AG10803 (cell line): ENCODE measurements around the gene MAP3K15.

Experiments
- DNase-seq: peaks from one replicate; pipeline ENCODE4 v3.0.0; 2010; ENCODE audit warnings: low read depth
- H3K4me3 ChIP-seq: 2 replicates; pipeline ENCODE4 v1.5.1; 2011; ENCODE audit warnings: mild to moderate bottlenecking, low read length, control low read depth
- CTCF ChIP-seq: conservative IDR thresholded peaks from 2 replicates; pipeline ENCODE4 v1.5.1; 2011; ENCODE audit warnings: mild to moderate bottlenecking, low read length, control low read depth, inconsistent platforms

The MAP3K15 gene, protein sequence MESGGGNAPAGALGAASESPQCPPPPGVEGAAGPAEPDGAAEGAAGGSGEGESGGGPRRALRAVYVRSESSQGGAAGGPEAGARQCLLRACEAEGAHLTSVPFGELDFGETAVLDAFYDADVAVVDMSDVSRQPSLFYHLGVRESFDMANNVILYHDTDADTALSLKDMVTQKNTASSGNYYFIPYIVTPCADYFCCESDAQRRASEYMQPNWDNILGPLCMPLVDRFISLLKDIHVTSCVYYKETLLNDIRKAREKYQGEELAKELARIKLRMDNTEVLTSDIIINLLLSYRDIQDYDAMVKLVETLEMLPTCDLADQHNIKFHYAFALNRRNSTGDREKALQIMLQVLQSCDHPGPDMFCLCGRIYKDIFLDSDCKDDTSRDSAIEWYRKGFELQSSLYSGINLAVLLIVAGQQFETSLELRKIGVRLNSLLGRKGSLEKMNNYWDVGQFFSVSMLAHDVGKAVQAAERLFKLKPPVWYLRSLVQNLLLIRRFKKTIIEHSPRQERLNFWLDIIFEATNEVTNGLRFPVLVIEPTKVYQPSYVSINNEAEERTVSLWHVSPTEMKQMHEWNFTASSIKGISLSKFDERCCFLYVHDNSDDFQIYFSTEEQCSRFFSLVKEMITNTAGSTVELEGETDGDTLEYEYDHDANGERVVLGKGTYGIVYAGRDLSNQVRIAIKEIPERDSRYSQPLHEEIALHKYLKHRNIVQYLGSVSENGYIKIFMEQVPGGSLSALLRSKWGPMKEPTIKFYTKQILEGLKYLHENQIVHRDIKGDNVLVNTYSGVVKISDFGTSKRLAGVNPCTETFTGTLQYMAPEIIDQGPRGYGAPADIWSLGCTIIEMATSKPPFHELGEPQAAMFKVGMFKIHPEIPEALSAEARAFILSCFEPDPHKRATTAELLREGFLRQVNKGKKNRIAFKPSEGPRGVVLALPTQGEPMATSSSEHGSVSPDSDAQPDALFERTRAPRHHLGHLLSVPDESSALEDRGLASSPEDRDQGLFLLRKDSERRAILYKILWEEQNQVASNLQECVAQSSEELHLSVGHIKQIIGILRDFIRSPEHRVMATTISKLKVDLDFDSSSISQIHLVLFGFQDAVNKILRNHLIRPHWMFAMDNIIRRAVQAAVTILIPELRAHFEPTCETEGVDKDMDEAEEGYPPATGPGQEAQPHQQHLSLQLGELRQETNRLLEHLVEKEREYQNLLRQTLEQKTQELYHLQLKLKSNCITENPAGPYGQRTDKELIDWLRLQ (N-terminal part only)

DNA sequence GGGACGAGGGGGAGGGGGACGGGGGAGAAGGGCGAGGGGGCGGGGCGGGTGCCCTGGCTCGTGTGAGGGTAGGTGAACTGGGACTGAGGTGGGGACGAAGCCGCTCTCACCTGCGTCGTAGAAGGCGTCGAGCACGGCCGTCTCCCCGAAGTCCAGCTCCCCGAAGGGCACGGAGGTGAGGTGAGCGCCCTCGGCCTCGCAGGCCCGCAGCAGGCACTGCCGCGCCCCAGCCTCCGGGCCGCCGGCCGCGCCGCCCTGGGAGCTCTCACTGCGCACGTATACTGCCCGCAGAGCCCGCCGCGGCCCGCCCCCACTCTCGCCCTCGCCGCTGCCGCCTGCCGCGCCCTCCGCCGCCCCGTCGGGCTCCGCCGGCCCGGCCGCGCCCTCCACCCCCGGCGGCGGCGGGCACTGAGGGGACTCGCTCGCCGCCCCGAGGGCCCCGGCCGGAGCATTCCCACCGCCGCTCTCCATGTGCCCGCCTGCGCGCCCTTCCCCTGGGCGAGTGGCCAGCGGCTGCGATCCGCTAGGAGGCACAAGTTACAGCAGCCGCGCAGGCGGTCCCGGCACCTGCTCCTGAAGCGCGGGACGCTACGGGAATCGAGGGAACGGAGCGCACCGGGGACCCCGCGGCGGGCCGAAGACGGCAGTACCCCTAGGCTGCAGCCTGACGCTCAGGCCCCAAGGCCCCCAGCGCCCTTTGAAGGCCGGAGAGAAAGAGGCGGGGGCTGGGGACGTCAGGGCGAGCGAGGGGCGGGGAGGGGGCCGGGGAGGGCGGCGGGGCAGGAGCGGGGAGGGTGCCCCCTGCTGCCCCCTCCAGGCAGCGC is at the start of gene MAP3K15:
MAP3K15 (minus strand) TSS at position 718 of the 824 bp plus-strand sequence; CDS start at position 471, 247 bp downstream.
- peak; percentile 1 for DNase-seq
- H3K4me3 ChIP-seq: peak within 1 kb of the TSS; percentile 17; the same call in 1 of the 2 replicates
- TF ChIP-seq CTCF: no peak

GRCh38 chrX:19564606-19565005 is 49.3 kb upstream of the MAP3K15 start:
- H3K4me3 ChIP-seq: no peak overlapping the region
- no peak for TF ChIP-seq CTCF
- no peak for DNase-seq

DNA sequence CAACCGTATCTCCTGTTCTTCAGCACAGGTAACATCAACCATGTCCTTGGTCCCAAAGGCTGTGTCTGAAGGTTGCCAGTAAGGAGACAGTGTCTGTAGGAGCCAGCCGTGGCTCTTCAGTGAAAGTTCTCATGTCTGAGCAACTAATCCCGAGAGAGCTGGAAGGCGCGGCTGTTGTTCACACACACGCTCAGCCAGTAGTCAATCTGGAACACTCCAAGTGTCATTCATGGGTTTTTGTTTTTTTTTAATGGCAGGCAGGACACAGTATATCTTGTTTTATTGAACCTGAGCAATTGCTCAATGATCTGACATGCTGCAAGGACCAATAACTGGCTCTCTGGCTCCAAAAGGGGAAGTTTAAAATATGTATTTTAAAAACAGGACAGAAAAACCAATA is 48.4 kb upstream of the MAP3K15 start:
- TF ChIP-seq CTCF: no peak
- DNase-seq: no peak
- no peak overlapping the region for H3K4me3 ChIP-seq

- no peak for DNase-seq
- TF ChIP-seq CTCF: no peak
- no peak overlapping the region for H3K4me3 ChIP-seq
These were observed 48.0 kb upstream of the MAP3K15 start for GRCh38 chrX:19563327-19563726.

DNA sequence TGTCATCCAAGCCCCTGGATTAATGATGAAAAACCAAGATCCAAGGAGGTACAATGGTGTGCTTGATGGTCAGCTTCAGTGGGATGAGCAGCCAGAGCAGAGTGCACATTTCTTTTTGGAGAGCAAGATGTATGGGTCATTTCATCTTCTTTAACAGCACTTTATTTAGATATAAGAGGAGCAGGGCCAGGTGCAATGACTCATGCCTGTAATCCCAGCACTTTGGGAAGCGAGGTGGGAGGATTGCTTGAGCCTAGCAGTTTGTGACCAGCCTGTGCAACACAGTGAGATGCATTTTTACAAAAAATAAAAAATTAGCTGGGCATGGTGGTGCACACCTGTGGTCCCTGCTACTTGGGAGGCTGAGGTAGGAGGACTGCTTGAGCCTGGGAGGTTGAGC is 45.3 kb upstream of the MAP3K15 start:
- DNase-seq: no peak
- no peak for TF ChIP-seq CTCF
- H3K4me3 ChIP-seq: no peak overlapping the region

DNA sequence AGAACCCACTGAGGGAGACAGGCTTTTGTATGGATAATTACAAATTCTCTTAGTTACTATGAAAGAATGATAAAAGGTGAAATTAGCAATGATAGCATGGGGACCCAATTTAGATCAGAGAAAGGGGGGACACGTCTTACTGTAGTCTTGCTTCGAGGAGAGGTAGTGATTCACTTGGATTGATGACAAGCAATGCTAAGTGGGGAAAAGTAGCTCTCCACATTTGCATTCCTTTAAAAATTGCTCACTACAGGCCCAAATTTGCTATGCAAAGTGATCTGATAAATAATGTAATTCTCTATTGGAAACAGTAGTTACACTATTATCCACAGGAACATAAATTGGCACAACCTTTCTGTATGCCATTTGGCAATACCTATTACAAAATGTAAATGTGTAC is 42.5 kb upstream of the MAP3K15 start:
- H3K4me3 ChIP-seq: no peak overlapping the region
- TF ChIP-seq CTCF: no peak
- peak; percentile 28 for DNase-seq
